Measurements from ENCODE around the gene ITGA3.

DNA sequence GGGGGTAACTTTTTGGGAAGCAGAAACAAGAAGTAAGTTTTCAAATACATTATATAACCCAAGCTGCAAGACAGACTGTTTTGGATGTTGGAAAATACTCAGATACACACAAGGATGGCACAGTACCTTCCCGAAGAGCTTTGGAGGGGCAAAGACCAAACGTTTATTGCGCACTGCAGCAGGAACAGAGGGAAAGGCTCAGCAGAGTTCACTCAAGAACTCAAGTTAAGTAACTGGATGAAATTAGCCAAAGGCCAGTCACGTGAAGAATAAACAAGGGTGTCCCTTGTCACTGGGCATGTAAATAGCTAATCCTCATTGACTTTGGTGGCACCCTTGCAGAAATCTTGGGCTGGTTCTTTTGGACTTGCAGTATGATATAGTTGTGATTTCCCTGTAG lies 42.0 kb downstream of the ITGA3 start:
- no peak for TF ChIP-seq POLR2A (IDR thresholded peaks at IDR 0.05)
- TF ChIP-seq, protein P1, sequence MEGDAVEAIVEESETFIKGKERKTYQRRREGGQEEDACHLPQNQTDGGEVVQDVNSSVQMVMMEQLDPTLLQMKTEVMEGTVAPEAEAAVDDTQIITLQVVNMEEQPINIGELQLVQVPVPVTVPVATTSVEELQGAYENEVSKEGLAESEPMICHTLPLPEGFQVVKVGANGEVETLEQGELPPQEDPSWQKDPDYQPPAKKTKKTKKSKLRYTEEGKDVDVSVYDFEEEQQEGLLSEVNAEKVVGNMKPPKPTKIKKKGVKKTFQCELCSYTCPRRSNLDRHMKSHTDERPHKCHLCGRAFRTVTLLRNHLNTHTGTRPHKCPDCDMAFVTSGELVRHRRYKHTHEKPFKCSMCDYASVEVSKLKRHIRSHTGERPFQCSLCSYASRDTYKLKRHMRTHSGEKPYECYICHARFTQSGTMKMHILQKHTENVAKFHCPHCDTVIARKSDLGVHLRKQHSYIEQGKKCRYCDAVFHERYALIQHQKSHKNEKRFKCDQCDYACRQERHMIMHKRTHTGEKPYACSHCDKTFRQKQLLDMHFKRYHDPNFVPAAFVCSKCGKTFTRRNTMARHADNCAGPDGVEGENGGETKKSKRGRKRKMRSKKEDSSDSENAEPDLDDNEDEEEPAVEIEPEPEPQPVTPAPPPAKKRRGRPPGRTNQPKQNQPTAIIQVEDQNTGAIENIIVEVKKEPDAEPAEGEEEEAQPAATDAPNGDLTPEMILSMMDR (IDR thresholded peaks at IDR 0.05) = no peak
